BLaER1 (cell line): ENCODE results near the gene INPP5F.

ENCODE experiments used
- H3K27ac ChIP-seq: shearing (Covaris generic); formaldehyde crosslinking; 2 replicates; pipeline ENCODE4 v1.8.1; 2022
- H3K27me3 ChIP-seq: shearing (Covaris generic); formaldehyde crosslinking; 2 replicates; pipeline ENCODE4 v1.8.1; 2022
- H3K36me3 ChIP-seq: shearing (Covaris generic); formaldehyde crosslinking; 2 replicates; pipeline ENCODE4 v1.8.1; 2022
- H3K4me1 ChIP-seq: shearing (Covaris generic); formaldehyde crosslinking; 2 replicates; pipeline ENCODE4 v1.8.1; 2022
- H3K4me2 ChIP-seq: shearing (Covaris generic); formaldehyde crosslinking; 2 replicates; pipeline ENCODE4 v1.8.1; 2022
- H3K4me3 ChIP-seq: shearing (Covaris generic); formaldehyde crosslinking; 2 replicates; pipeline ENCODE4 v1.8.1; 2022
- H3K9ac ChIP-seq: shearing (Covaris generic); formaldehyde crosslinking; 2 replicates; pipeline ENCODE4 v1.8.1; 2022
- H3K9me3 ChIP-seq: shearing (Covaris generic); formaldehyde crosslinking; 2 replicates; pipeline ENCODE4 v1.8.1; 2022
- H4K20me1 ChIP-seq: shearing (Covaris generic); formaldehyde crosslinking; 2 replicates; pipeline ENCODE4 v1.8.1; 2022
- Cebpa-rat ChIP-seq: shearing (Covaris generic); IDR thresholded peaks from 2 replicates; pipeline ENCODE4 v1.8.1; 2022

Gene INPP5F

GRCh38 chr10:119724593-119725516, 995 bp upstream of the INPP5F start:
- H3K27me3 ChIP-seq, result no peaks in the 10 kb centered on the region
- H3K9ac ChIP-seq, result peak overlapping the region; percentile 95
- H3K4me2 ChIP-seq, result peak overlapping the region; percentile 95
- TF ChIP-seq Cebpa-rat, result no peak
- peaks cover 50% of the 10 kb centered on the region for H3K4me1 ChIP-seq
- H3K36me3 ChIP-seq, result peaks cover 13% of the 10 kb centered on the region
- peak overlapping the region; percentile 91 for H3K4me3 ChIP-seq
- peaks cover 27% of the 10 kb centered on the region for H4K20me1 ChIP-seq
- H3K9me3 ChIP-seq, result peaks cover 13% of the 10 kb centered on the region
- H3K27ac ChIP-seq, result peak overlapping the region; percentile 96

- Histone ChIP-seq H3K27ac (peak overlapping the region; percentile 96), H3K4me2 (peak overlapping the region; percentile 95)
Measured at GRCh38 chr10:119725517-119725827, 378 bp upstream of the INPP5F start.

GRCh38 chr10:119726676-119727261, 919 bp downstream of the INPP5F start:
- H3K4me3 ChIP-seq, result peak overlapping the region; percentile 91
- peak overlapping the region; percentile 83 for H3K27ac ChIP-seq
- peak overlapping the region; percentile 95 for H3K9ac ChIP-seq
- no peaks in the 10 kb centered on the region for H3K9me3 ChIP-seq
- peaks cover 27% of the 10 kb centered on the region for H4K20me1 ChIP-seq
- H3K36me3 ChIP-seq, result peaks cover 14% of the 10 kb centered on the region
- H3K27me3 ChIP-seq, result no peaks in the 10 kb centered on the region
- no peak for TF ChIP-seq Cebpa-rat
- H3K4me1 ChIP-seq, result peaks cover 50% of the 10 kb centered on the region
- peak overlapping the region; percentile 95 for H3K4me2 ChIP-seq

More at GRCh38 chr10:119725517-119725827, 378 bp upstream of the INPP5F start:
- H3K9ac ChIP-seq, result peak overlapping the region; percentile 95
- TF ChIP-seq Cebpa-rat, result no peak
- H4K20me1 ChIP-seq, result peaks cover 27% of the 10 kb centered on the region
- peaks cover 9% of the 10 kb centered on the region for H3K9me3 ChIP-seq
- H3K36me3 ChIP-seq, result peaks cover 13% of the 10 kb centered on the region
- H3K4me3 ChIP-seq, result peak overlapping the region; percentile 91
- H3K4me1 ChIP-seq, result peaks cover 50% of the 10 kb centered on the region
- no peaks in the 10 kb centered on the region for H3K27me3 ChIP-seq

GRCh38 chr10:119728172-119728800, 2.4 kb downstream of the INPP5F start:
- peaks cover 26% of the 10 kb centered on the region for H3K36me3 ChIP-seq
- H3K4me3 ChIP-seq, result 0 out of 2 replicates have a peak overlapping the region, but pooled peaks have one; percentile 91
- H3K4me2 ChIP-seq, result peak overlapping the region; percentile 95
- H3K27me3 ChIP-seq, result no peaks in the 10 kb centered on the region
- no peaks in the 10 kb centered on the region for H3K9me3 ChIP-seq
- H3K9ac ChIP-seq, result peak overlapping the region; percentile 95; the same call in 1 of the 2 replicates
- H4K20me1 ChIP-seq, result peaks cover 36% of the 10 kb centered on the region
- no peak overlapping the region for H3K27ac ChIP-seq
- no peak for TF ChIP-seq Cebpa-rat
- peaks cover 51% of the 10 kb centered on the region for H3K4me1 ChIP-seq

- Histone ChIP-seq H3K9ac (no peak overlapping the region), H3K36me3 (peaks cover 30% of the 10 kb centered on the region), H3K27me3 (no peaks in the 10 kb centered on the region), H3K27ac (no peak overlapping the region), H3K9me3 (no peaks in the 10 kb centered on the region), H3K4me1 (peaks cover 26% of the 10 kb centered on the region), H3K4me3 (no peak overlapping the region), H4K20me1 (peaks cover 61% of the 10 kb centered on the region), H3K4me2 (no peak overlapping the region)
- TF ChIP-seq Cebpa-rat, result no peak
Measured at GRCh38 chr10:119734396-119735332, 8.8 kb downstream of the INPP5F start.

- Histone ChIP-seq H3K27ac (no peak overlapping the region), H3K27me3 (no peaks in the 10 kb centered on the region), H3K36me3 (peaks cover 24% of the 10 kb centered on the region), H4K20me1 (peaks cover 66% of the 10 kb centered on the region), H3K4me3 (no peak overlapping the region), H3K9ac (no peak overlapping the region), H3K4me1 (peaks cover 34% of the 10 kb centered on the region), H3K9me3 (no peaks in the 10 kb centered on the region), H3K4me2 (no peak overlapping the region)
- no peak for TF ChIP-seq Cebpa-rat
Measured at GRCh38 chr10:119735451-119735850, 9.6 kb downstream of the INPP5F start.

GRCh38 chr10:119736220-119736619, 10.4 kb downstream of the INPP5F start:
- Histone ChIP-seq H3K9ac (no peak overlapping the region), H3K4me1 (peaks cover 34% of the 10 kb centered on the region), H3K27me3 (no peaks in the 10 kb centered on the region), H4K20me1 (peaks cover 66% of the 10 kb centered on the region), H3K4me3 (no peak overlapping the region), H3K4me2 (no peak overlapping the region), H3K9me3 (no peaks in the 10 kb centered on the region), H3K36me3 (peaks cover 18% of the 10 kb centered on the region), H3K27ac (no peak overlapping the region)
- TF ChIP-seq Cebpa-rat, result no peak

- Histone ChIP-seq H3K4me3 (no peak overlapping the region), H3K9ac (no peak overlapping the region), H3K27ac (no peak overlapping the region), H3K9me3 (no peaks in the 10 kb centered on the region), H3K4me2 (peak overlapping the region; percentile 34; the same call in 1 of the 2 replicates), H4K20me1 (peaks cover 66% of the 10 kb centered on the region), H3K36me3 (peaks cover 12% of the 10 kb centered on the region), H3K4me1 (peaks cover 34% of the 10 kb centered on the region), H3K27me3 (no peaks in the 10 kb centered on the region)
- TF ChIP-seq Cebpa-rat, result no peak
Measured at GRCh38 chr10:119737039-119737663, 11.3 kb downstream of the INPP5F start.
